ENCODE data around the gene KCNH1.

KCNH1 gene

GRCh38 chr1:210882414-210883221 is 251.3 kb downstream of the KCNH1 start:
- TF ChIP-seq ZFX (IDR thresholded peaks at IDR 0.05), result no peak
- TF ChIP-seq, protein P1, sequence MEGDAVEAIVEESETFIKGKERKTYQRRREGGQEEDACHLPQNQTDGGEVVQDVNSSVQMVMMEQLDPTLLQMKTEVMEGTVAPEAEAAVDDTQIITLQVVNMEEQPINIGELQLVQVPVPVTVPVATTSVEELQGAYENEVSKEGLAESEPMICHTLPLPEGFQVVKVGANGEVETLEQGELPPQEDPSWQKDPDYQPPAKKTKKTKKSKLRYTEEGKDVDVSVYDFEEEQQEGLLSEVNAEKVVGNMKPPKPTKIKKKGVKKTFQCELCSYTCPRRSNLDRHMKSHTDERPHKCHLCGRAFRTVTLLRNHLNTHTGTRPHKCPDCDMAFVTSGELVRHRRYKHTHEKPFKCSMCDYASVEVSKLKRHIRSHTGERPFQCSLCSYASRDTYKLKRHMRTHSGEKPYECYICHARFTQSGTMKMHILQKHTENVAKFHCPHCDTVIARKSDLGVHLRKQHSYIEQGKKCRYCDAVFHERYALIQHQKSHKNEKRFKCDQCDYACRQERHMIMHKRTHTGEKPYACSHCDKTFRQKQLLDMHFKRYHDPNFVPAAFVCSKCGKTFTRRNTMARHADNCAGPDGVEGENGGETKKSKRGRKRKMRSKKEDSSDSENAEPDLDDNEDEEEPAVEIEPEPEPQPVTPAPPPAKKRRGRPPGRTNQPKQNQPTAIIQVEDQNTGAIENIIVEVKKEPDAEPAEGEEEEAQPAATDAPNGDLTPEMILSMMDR (conservative IDR thresholded peaks at IDR 0.05), result no peak
- H3K27ac ChIP-seq, result no peak overlapping the region

DNA sequence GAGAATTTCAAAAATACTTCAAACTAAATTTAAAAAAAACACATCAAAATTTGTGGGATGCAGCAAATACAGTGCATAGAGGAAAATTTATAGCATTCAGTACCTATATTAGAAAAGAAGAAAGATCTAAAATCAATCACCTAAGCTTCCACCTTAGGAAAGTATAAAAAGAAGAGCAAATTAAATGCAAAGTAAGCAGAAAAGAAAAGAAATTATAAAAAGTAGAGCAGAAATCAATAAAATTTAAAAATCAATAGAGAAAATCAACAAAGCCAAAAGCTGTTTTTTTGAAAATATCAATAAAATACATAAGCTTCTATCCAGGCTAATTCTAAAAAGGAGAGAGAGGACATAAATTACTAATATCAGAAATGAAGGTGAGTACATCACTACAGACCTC is 255.4 kb downstream of the KCNH1 start:
- H3K27ac ChIP-seq, result no peak overlapping the region
- no peak for TF ChIP-seq ZFX (IDR thresholded peaks at IDR 0.05)
- TF ChIP-seq, protein P1 (conservative IDR thresholded peaks at IDR 0.05), result no peak

- no peak for TF ChIP-seq ZFX (IDR thresholded peaks at IDR 0.05)
- TF ChIP-seq, protein P1 (conservative IDR thresholded peaks at IDR 0.05), result no peak
- no peak overlapping the region for H3K27ac ChIP-seq
Measured at GRCh38 chr1:210876275-210876674, 257.7 kb downstream of the KCNH1 start.

GRCh38 chr1:210866532-210866931 is 267.4 kb downstream of the KCNH1 start:
- H3K27ac ChIP-seq, result no peak overlapping the region
- no peak for TF ChIP-seq ZFX (IDR thresholded peaks at IDR 0.05)
- TF ChIP-seq, protein P1 (conservative IDR thresholded peaks at IDR 0.05), result no peak

DNA sequence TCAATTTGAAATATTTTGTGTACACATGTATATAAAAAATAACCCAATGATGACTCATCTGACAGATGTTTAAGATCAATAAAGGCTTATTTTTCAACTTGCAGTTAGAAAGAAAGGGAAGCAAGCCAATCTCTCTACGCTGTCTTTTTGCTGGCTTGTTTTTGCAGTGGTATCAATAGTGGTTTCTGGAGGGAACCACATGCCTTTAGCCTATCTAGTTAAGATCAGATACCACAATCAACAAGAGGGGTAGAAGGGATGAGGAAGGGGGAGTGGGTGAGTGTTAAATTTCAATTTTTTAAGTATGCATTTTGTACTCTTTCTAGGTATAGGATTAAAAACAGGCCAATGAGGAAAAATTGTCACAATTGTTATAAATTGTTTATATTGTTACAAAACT is 276.2 kb downstream of the KCNH1 start:
- H3K27ac ChIP-seq, result no peak overlapping the region
- no peak for TF ChIP-seq ZFX (IDR thresholded peaks at IDR 0.05)
- TF ChIP-seq, protein P1 (conservative IDR thresholded peaks at IDR 0.05), result no peak

DNA sequence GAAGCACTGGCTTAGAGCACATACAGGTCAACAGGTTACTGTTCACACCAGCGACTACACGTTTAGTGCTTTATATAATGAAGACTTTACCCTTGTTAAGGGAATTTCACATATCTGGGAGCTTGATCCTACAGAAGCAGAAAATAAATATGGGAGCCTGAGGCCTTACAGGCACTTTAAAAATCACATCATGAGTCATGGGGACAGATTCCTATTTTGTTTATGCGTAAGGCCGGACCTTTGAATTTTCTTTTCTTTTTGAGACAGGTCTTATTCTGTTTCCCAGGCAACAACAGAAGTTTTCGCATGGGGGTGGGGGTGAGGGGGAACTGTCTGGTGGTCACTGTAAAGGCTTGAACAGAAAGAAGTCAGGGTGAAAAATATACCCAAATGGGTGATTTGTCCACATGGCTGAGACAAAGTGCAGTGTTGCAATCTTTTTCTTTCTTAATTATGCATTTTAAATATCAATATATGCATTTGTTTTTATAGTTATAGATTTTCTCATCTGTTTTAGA is 276.7 kb downstream of the KCNH1 start:
- no peak overlapping the region for H3K27ac ChIP-seq
- no peak for TF ChIP-seq ZFX (IDR thresholded peaks at IDR 0.05)
- TF ChIP-seq, protein P1 (conservative IDR thresholded peaks at IDR 0.05), result no peak

- no peak for TF ChIP-seq ZFX (IDR thresholded peaks at IDR 0.05)
- TF ChIP-seq, protein P1 (conservative IDR thresholded peaks at IDR 0.05), result no peak
- H3K27ac ChIP-seq, result no peak overlapping the region
Measured at GRCh38 chr1:210855440-210855839, 278.5 kb downstream of the KCNH1 start.
